ENCODE results near the gene DNMT3A. TPM values are rescaled to one million over a fixed set of nuclear protein-coding genes. Genes with fewer than 3 reads are reported as not detected.
A peak's percentile ranks its signal among the peaks of the same experiment; 100 is the strongest.

The DNMT3A gene
- total and polyA plus RNA-seq, 2 experiments from 2014 or later = 47.2 to 80.4 TPM

DNA sequence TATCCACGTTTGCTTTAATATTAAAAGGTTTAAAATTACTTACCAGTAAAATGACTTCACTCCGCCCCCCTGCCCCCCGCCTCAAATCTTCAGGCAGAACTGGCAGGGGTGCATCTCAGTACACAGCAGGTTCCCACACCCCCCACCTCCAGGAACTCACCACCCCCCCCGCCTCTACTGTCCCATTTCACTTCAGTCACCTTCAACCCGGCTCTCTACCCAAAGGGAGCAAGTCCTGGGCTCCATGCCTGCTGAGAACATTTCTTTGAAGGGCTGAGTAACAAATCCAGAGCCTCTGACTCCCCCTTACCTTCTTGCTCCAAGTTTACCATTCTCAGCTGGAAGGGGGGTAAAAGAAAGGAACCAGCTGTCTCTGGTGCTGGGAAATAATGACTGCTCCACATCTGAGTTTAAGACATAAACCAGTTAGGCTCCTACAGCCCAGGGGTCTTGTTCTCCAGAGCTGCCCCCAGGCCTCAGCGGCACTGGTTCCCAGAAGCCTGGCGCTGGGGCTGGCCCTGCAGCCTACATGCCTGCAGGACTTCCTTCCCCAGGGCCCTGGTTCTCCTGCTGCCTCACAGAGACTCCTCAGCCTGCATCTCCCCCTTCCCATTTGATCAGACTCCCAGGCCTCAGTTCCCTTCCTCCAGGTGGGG, 42.8 kb downstream of the DNMT3A start (continued):
- TF ChIP-seq ZNF331 (CRISPR knock-in tag; IDR thresholded peaks at IDR 0.05; ENCODE audit: low read depth) (no peak), EZH2phosphoT487 (IDR thresholded peaks at IDR 0.05; ENCODE audit: unreplicated experiment) (no peak), STAT1 (IDR thresholded peaks at IDR 0.05; ENCODE audit: unreplicated experiment) (no peak), NANOG (IDR thresholded peaks at IDR 0.05; ENCODE audit: borderline replicate concordance) (no peak), POLR2AphosphoS5 (IDR thresholded peaks at IDR 0.05; ENCODE audit: low read depth) (no peak), CREB1 (CRISPR knock-in tag; IDR thresholded peaks at IDR 0.05; ENCODE audit: low read depth) (no peak)
- TF ChIP-seq, protein P1, sequence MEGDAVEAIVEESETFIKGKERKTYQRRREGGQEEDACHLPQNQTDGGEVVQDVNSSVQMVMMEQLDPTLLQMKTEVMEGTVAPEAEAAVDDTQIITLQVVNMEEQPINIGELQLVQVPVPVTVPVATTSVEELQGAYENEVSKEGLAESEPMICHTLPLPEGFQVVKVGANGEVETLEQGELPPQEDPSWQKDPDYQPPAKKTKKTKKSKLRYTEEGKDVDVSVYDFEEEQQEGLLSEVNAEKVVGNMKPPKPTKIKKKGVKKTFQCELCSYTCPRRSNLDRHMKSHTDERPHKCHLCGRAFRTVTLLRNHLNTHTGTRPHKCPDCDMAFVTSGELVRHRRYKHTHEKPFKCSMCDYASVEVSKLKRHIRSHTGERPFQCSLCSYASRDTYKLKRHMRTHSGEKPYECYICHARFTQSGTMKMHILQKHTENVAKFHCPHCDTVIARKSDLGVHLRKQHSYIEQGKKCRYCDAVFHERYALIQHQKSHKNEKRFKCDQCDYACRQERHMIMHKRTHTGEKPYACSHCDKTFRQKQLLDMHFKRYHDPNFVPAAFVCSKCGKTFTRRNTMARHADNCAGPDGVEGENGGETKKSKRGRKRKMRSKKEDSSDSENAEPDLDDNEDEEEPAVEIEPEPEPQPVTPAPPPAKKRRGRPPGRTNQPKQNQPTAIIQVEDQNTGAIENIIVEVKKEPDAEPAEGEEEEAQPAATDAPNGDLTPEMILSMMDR (conservative IDR thresholded peaks at IDR 0.05; ENCODE audit: low read depth in 2 of 2) = no peak
- TF ChIP-seq, protein P2, sequence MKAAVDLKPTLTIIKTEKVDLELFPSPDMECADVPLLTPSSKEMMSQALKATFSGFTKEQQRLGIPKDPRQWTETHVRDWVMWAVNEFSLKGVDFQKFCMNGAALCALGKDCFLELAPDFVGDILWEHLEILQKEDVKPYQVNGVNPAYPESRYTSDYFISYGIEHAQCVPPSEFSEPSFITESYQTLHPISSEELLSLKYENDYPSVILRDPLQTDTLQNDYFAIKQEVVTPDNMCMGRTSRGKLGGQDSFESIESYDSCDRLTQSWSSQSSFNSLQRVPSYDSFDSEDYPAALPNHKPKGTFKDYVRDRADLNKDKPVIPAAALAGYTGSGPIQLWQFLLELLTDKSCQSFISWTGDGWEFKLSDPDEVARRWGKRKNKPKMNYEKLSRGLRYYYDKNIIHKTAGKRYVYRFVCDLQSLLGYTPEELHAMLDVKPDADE (IDR thresholded peaks at IDR 0.05) = no peak

DNA sequence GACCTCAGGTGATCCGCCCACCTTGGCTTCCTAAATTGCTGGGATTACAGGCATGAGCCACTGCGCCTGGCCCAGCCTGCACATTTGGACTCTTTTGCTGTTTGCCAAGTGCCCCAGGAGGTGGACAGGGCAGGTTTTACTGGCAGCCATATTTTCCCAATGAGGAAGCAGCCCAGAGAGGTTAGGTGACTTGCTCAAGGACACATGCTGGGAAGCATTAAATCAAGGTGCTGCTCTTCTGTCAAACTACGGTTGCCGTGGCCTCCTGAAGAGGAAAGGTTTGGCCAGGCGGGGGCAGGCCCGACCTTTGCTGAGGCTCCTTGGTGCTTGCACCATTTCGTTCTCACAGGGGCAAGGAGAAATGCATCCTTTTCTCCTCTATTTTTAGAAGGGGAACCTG, 44.0 kb downstream of the DNMT3A start:
- Histone ChIP-seq H2AFZ (no peak overlapping the region), H3F3A (replicated peaks; ENCODE audit: low read depth) (no peaks in the 10 kb centered on the region), H3K4me1 (ENCODE audit: insufficient read depth) (peaks cover 8% of the 10 kb centered on the region), H3K4me3 (no peak overlapping the region), H3K27me3 (ENCODE audit: insufficient read depth) (no peaks in the 10 kb centered on the region), H3K4me2 (no peak overlapping the region), H3K9me2 (ENCODE audit: insufficient read depth) (no peaks in the 10 kb centered on the region), H4K20me1 (replicated peaks; ENCODE audit: insufficient read depth) (no peaks in the 10 kb centered on the region), H3K36me3 (ENCODE audit: insufficient read depth) (no peaks in the 10 kb centered on the region), H3K79me2 (replicated peaks; ENCODE audit: insufficient read depth) (no peaks in the 10 kb centered on the region), H3K27ac (ENCODE audit: low read depth) (no peak overlapping the region)
- no peaks in the 10 kb centered on the region for H3K36me3 Mint-ChIP-seq (ENCODE audit: low read depth)
- H3K4me1 Mint-ChIP-seq = peaks cover 33% of the 10 kb centered on the region
- H3K27ac Mint-ChIP-seq = no peak overlapping the region
- H3K4me3 Mint-ChIP-seq = no peak overlapping the region
- DNase-seq (ENCODE audit: low spot score) (peak; percentile 78), ATAC-seq (peak; percentile 74)
- no peaks in the 10 kb centered on the region for H3K9me3 Mint-ChIP-seq
- peaks cover 11% of the 10 kb centered on the region for H3K27me3 Mint-ChIP-seq (ENCODE audit: insufficient read depth, low read depth, poor library complexity)
- TF ChIP-seq CREB1 (CRISPR knock-in tag; IDR thresholded peaks at IDR 0.05; ENCODE audit: low read depth) = no peak
- TF ChIP-seq, protein P3, sequence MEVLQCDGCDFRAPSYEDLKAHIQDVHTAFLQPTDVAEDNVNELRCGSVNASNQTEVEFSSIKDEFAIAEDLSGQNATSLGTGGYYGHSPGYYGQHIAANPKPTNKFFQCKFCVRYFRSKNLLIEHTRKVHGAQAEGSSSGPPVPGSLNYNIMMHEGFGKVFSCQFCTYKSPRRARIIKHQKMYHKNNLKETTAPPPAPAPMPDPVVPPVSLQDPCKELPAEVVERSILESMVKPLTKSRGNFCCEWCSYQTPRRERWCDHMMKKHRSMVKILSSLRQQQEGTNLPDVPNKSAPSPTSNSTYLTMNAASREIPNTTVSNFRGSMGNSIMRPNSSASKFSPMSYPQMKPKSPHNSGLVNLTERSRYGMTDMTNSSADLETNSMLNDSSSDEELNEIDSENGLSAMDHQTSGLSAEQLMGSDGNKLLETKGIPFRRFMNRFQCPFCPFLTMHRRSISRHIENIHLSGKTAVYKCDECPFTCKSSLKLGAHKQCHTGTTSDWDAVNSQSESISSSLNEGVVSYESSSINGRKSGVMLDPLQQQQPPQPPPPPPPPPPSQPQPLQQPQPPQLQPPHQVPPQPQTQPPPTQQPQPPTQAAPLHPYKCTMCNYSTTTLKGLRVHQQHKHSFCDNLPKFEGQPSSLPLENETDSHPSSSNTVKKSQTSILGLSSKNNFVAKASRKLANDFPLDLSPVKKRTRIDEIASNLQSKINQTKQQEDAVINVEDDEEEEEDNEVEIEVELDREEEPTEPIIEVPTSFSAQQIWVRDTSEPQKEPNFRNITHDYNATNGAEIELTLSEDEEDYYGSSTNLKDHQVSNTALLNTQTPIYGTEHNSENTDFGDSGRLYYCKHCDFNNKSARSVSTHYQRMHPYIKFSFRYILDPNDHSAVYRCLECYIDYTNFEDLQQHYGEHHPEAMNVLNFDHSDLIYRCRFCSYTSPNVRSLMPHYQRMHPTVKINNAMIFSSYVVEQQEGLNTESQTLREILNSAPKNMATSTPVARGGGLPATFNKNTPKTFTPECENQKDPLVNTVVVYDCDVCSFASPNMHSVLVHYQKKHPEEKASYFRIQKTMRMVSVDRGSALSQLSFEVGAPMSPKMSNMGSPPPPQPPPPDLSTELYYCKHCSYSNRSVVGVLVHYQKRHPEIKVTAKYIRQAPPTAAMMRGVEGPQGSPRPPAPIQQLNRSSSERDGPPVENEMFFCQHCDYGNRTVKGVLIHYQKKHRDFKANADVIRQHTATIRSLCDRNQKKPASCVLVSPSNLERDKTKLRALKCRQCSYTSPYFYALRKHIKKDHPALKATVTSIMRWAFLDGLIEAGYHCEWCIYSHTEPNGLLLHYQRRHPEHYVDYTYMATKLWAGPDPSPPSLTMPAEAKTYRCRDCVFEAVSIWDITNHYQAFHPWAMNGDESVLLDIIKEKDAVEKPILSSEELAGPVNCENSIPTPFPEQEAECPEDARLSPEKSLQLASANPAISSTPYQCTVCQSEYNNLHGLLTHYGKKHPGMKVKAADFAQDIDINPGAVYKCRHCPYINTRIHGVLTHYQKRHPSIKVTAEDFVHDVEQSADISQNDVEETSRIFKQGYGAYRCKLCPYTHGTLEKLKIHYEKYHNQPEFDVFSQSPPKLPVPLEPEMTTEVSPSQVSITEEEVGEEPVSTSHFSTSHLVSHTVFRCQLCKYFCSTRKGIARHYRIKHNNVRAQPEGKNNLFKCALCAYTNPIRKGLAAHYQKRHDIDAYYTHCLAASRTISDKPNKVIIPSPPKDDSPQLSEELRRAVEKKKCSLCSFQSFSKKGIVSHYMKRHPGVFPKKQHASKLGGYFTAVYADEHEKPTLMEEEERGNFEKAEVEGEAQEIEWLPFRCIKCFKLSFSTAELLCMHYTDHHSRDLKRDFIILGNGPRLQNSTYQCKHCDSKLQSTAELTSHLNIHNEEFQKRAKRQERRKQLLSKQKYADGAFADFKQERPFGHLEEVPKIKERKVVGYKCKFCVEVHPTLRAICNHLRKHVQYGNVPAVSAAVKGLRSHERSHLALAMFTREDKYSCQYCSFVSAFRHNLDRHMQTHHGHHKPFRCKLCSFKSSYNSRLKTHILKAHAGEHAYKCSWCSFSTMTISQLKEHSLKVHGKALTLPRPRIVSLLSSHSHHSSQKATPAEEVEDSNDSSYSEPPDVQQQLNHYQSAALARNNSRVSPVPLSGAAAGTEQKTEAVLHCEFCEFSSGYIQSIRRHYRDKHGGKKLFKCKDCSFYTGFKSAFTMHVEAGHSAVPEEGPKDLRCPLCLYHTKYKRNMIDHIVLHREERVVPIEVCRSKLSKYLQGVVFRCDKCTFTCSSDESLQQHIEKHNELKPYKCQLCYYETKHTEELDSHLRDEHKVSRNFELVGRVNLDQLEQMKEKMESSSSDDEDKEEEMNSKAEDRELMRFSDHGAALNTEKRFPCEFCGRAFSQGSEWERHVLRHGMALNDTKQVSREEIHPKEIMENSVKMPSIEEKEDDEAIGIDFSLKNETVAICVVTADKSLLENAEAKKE (CRISPR knock-in tag; IDR thresholded peaks at IDR 0.05) = no peak
- TF ChIP-seq, protein P1 (conservative IDR thresholded peaks at IDR 0.05; ENCODE audit: low read depth in 2 of 2) = peak; percentile 65 to 84
- no peak for TF ChIP-seq ZNF114 (CRISPR knock-in tag; IDR thresholded peaks at IDR 0.05)

All from GM23338 (cell line).